ENCODE results near the gene EDN2.

EDN2 gene

DNA sequence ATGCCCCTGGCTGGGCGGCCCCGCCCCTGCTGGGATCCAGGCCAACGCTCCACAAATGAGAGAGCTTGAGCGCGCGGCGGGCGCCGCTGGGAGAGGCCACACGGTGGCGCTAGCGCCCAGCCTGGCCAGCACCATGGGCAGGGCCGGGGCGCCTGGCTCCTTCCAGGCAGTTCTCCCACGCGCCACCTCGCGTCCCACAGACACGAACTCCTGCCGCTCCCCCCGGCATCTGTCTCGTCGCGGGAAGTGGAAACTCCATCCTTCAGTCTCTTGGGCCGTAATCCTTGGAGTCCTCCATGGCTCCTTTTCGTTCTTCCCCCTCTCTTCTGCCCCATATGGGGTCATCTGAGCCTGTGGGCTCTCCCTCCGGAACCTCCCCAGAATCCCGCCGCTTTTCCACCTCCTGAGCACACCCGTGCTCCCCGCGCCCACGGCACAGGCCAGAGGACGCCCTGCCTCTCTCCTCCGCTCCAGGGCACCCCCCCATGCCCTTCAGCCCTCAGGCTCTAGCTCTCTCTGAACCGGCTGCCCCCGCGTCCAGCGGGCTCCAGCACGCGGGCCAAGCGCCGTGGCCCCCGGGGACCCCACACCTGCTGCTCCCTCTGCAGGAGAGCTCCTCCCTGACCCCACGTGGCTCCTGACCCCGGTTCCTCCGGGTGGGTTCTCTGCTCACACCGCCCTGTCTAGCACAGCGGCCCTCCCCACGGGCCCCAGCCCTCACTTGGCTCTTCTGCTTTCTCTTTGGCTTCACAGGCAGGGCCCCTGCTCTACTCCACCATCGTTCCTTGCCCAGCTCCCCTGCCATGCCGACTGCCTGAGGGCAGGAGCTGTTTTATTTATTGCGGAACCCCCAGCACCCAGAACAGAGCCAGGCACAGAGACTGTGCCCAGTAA, 31.9 kb upstream of the EDN2 start:
- DNase-seq = peak; percentile 94

DNA sequence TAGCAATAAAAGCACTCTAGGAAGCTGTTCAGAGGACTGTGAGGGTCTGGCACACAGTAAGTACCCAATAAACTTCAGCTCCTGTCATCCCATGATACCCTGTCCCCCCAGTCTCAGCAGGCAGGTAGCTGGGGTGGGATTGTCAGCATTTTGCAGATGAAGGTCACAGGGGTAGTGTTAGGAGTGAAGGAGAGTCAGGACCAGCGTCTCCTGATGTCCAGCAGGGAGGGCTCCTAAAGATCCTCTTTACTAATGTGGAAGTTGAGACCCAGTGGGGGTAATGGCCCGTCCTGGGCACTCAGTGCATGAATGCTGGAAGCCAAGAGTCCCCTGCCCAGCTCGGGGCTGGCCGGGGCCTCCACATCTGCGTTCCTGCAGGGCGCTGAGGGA, 31.3 kb upstream of the EDN2 start:
- DNase-seq = no peak

DNA sequence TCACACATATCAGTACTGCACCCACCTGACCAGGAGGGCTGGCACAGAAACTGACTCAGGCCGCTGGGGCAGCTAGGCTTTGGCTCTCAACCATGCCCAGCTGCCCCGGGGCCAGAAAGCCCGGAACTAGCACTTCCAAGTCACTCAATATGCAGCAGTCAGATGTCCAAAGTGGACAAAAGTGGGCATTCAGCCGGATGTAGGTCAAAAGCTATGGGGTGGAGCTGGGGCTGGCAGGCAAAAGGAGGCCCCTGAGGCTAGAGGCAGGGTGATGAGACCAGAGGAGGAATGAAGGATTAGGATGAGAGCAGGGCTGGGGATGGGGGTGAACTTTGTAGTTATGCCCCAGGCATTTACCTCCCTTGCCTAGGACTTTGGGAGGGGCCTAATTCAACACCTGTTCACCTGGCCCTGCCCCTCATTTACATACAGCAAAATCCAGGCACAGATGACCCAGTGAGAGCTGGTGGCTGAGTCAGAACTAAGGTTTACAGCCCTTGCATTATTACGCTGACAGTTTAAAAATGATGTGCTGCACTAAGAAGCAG, 30.7 kb upstream of the EDN2 start:
- DNase-seq = no peak

DNA sequence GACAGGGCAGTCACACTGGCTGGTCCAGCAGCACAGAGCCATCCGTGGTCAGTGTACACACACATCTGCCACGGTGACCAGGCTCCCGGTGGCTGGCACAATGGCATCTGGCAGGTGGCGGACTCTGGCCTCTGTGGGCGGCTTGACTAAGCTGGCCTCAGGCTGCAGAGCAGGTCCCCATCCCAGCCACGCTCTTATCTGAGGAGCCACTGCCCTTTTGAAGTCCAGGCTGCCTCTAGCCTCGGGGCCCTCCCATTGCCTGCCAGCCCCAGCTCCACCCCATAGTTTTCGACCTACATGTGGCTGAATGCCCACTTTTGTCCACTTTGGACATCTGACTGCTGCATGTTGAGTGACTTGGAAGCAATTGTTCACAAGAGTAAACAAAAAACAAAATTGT, 29.9 kb upstream of the EDN2 start:
- no peak for DNase-seq

DNA sequence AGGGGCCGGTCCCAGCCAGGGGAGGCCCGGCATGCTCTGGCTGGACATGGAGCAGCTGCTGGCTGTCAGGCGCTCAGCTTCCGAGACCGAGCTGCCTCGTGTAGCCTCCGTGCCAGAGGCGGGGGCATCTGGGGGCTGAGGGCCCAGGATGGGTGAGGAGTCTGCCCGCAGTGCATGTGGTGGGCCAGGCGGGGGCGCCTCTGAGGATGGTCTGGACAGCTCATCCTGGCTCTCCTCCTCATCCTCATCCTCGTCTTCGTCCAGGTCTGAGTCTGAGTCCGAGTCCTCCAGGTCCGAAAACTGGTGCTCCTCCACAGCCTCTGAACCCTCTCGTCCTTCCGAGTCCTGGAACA, 28.9 kb upstream of the EDN2 start:
- no peak for DNase-seq

DNA sequence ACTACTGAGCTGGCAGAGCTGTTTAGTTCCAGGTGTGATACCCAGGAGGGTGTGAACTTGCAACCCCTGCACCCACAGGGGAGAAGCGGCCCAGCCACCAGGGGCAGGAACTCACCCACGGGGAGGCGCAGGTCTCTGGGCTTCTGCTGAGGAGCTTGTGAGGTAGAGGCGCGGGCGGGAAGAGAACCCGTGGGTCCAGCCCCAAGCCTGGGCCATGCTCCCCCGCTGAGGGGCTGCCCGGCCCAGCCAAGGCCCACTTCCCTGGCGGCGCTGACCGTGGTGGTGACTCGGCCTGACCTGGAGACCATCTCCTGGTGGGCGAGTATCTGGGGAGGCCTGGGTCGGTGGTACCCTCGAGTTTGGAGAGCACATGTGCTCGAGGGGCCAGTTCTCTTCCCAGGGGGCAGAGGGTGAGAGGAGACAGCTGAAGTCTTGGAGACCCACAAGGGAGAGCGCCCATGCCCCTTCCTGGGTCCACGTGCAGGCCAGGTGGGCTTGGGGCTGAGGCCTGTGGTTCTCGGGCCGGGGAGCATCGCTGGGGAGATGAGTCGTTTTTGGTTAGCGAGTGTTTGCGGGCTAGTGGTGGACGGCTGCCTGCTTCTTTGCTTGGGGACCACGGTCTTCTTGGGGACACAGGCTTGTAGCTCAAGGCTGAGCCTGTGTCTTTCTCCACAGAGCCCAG, 28.4 kb upstream of the EDN2 start:
- no peak for DNase-seq

DNA sequence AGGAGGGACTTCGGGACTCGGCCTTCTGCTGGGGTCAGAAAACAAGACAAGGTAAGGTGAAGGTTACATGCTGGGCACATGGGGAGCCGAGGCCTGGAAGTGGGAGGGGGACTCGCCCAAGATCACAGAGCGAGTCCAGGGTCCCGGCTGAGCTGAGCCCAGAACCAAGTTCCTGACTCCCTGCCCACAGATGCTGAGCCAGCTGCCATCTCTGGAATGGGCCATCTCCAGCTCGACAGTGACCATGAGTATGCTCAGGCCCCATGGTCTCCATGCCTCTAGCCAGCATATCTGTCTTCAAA, 26.7 kb upstream of the EDN2 start:
- DNase-seq = no peak

DNA sequence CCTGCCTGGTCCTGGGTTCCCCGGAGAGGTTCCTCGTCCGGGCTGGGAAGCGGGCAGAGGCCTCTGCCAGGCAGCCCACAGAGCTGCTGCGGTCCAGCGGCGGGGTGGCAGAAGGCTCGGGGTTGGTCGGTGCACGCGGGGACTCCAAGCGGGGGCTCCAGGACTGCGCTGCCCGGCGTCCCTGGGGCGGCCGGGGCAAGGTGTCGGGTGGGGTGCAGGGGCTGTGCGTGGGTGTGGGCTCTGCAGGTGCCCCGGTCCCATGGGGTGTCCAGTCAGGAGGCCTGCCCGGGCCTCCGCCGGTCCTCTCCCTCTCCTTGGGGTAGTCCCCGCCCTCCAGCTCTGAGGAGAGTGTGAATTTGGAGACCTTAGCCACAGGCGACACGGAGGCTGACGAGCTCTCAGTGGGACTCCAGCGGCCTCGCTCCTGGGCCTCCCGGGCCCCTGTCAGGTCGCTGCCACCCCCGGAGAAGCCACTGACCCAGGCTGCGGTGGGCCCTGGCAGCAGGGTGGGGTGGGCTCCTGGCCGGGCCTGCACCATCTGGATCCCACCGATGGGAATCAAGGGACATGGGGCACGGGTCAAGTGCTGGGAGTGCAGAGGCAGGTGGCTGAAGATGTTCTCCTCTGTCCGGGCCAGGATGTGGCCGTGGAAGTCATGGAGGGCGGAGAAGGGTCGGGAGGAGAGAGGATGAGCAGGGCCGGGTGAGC, 26.2 kb upstream of the EDN2 start:
- DNase-seq = no peak

DNA sequence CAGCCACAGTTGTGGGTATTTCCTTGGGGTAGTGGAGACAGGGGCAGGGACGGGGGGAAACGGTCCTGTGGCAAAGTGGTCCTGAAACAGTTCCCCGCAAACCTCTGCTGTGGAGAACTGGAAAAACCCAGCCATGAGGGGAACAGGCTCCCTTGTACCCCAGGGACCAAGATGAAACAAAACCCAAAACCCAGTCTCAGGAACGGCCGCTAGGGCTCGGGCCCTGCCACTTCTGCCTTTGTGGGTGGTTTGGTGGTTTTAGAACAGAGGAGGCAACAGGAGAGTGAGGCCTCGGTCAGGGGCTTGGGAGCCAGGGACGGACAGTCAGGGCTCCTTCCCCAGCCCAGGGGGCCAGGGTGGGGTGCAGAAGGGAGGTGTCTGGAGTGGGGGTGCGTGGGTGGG, 24.8 kb upstream of the EDN2 start:
- DNase-seq = no peak

DNA sequence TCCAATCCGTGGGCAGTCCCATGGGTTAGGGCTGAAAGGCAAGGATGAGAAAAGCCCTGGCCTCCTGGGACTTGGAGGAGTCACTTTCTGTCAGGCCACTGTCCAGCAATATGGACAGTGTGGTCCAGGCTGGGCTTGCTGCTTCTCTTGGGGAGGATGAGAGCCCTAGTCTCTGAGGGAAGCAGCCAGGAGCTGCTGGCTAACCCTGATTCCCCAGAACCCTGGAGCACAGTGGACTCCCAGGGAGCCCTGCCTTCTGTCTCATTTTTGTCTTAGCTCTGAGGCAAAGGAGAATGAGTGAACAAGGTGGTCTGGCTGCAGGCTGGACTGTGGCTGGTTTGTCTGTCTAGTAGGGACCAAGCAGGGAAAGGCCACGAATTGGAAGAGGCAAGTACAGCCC, 23.8 kb upstream of the EDN2 start:
- DNase-seq = no peak

DNA sequence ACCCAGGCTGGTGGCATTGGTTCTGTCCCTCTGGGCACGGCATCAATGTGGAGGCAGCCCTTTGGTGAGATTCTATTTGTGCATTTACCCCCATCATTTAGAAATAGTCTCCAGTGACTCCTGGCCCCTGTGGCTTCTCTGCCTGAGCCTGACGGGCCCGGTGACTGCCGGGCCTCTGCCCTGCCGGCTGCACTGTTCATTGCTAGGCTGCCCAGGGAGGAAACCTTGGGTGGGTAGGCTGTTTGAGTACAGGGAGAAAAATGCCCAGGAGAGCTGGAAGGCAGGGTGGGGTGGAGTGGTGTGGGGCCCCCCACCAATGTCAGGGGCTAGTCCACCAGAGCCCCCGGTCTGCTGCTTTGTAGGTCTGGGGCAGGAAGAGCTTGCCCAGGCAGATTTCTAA, 23.4 kb upstream of the EDN2 start:
- no peak for DNase-seq

DNA sequence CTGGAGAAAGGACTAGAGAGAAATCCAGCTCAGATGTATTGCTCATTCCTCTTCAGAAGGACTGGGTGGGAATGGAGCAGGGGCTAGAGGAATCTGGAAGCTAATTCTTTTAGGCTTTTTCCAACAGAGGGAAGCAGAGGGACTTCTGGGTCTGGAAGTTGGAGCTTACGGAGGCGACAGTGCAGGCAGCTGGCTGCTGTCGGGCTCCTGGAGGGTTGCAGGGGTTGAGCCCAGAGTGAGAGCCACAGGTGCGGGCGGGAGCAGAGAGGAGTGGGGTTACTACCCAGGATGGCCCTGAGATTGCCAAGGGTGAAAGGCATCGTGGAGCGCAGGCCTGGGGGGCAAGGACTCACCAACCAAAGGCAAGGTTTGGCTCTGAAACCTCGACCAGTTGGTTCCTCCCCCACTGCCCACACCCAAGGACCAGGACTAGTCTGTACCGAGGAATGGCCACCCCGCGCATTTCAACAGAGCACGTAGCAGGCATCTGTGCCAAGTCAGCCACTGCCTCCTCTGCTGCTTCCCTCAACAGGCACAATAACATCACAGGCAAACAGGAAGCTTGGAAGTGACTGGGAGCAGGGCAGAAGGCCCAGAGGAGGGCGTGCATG, 22.7 kb upstream of the EDN2 start:
- no peak for DNase-seq

DNA sequence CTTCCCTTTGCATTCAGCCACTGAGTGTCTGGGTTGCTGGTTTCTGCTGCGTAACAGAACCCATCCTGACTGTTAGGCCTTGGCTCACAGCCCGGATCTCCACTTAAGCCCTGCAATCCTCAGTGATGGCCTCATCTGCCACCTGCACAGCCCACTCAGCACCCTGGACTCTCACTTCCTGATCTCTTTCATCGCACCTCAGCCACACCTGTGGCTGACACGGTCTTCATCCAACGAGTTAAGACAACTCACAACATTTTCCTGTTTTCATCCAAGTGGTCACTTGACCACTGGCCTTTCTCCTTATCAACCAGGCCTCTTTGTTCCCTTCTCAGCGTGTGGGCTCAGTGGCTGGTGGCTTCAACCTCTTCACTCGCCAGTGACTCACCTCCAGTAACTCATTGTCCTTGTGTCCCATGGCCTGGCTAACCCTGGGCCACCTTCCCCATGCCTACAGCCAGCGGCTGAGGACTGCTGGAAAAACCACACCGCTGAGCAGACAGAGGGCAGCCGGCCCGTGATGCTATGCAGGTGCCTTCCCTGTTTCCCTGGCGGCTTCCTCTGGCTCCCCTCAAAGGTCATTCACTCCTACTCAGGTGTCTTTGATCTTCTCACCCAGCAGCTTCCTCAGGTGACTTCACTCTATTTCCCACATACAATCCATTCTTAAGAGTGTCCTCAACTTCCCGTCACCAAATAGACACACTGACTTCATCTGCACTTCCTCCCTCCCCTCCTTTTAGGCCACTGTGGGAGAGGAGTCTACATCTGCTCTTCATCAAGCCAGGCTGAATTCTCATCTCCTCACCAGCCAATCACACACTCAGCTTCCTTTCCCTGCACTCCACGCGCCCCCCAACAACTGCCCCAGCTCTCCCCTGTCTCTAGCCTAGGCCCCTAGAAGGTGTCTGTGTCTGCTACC, 19.9 kb upstream of the EDN2 start:
- peak; percentile 96 for DNase-seq

DNA sequence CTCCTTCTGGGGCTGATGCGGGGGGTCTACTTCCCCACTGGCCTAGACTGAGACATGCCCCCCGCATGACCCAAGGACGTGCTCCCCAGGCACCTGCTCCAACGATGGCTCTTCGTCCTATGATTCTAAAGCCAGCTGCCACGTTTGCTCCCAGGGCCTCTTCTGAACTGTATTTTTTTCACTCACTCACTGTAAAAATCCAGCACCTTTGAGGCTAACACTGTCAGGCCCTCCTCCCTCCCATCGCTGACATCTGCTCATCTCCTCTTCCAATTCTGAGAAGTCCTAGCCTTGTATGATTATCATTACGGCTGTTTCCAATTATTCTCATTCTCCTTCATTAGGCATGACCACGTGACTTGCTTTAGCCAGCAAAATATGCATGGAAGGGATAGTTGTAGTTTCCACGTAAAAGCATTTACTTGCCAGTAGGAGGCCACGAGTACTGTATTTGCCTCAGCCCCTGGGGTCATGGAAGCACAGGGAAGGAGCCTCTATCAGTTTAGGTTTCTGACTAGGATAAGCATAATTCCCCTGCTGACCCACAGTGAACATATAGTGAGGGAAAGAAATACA, 19.1 kb upstream of the EDN2 start:
- DNase-seq = no peak

DNA sequence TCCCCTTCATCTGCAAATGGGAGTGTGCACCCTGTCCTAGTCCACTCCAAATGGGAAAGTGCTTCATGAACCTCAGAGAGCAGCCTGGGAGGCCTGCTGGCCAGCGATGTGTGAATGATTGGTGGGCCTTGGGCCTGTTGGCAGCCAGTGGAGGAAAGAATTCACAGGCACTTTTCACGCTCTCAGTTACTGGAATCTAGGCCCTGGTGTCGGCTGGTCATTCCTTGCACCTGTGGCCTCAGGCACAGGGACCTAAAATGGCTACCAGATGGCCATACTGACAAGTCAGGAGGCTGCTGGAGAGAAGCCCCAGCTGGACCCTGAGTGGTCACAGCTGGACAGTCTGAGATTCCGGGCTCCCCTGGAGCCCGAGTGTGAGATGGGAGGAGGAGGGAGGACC, 18.4 kb upstream of the EDN2 start:
- no peak for DNase-seq

DNA sequence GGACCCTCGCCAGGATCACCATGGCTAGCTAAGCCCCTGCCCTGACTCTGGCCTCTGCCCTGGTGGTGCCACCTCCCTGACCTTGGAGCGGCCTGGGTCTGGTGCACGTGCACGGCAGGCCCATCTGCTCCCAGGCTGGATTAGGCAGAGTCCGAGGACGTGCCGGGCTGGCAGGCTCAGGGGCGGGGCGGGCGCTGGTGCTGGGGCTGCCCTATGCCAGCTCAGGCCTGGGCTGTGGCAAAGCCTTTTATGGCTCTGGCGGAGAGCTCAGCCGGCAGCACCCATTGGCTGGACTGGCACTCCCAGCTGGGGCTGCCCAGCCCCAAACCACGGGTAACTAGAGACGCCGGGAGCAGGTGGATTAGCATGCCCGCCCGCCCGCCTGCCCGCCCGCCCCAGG, 17.1 kb upstream of the EDN2 start:
- DNase-seq = peak; percentile 36

DNA sequence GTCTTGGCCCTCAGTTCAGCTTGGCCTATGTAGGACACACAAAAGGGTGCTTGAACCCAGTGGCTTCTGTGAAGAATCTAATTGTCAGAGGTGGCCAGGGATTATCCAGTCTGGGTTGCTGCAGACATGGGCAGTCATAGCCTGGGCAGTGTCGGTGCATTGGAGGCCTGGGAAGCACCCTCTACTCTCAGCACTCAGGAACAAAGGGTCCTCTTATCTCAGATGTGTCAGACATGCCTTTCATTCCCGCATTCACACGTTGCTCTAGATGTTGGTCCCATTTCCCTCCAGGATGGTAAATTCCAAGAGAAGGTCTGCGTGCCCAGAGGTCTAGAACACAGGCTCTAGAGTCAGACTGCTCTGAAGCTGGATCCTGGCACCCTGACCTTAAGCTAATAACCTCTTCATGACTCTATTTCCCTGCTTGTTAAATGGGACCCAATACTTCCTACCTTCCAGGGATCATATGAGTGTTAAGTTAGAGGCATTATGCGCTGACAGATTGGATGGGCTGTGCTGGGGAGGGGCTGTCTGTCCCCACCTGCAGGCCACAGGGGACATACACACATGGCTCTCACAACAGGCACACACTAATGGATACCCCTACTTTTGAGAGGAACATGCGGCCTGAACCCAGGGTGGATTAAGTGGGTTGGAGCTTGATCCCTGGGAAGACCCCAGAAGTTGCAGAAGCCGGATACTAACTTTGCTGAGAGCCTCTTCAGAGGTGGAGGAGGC, 16.5 kb upstream of the EDN2 start:
- DNase-seq = no peak

DNA sequence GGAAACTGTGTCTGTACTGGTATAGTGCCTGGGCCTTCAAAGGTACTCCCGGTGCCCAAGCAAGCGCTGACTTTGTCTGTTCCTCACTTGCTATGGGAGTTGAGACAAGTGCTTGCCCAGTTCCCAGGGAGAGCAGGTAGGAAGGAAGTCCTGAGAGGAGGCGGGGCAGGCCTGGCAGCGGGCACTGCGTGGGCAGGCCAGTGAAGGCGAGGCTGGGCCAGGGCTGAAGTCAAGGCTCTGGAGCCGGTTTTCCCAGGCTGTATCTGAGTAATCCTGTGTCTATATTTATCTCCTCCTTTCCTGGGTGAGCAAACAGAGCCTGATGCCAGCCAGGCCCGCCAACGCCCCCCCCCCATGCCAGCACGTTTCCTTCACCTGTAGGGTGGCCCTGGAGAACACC, 15.9 kb upstream of the EDN2 start:
- peak; percentile 48 for DNase-seq

DNA sequence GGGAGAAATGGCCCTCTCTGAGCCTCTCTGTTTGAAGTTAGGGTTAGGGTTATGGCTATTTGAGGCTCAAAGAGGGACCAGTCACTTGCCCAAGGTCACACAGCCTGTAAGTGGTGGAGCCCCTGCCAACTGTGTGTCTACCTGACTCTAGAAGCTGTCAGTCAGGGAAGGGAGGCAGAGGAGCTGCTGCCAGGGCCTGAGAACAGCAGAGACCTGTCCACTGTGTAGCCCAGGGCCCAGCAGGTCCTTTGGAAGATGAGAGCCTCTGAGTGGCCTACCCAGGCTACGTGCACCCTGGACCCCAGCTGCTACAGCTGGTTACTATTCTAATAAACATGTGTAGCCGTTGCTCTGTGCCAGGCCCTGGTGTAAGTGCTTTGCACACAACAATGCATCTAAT, 15.1 kb upstream of the EDN2 start:
- no peak for DNase-seq

DNA sequence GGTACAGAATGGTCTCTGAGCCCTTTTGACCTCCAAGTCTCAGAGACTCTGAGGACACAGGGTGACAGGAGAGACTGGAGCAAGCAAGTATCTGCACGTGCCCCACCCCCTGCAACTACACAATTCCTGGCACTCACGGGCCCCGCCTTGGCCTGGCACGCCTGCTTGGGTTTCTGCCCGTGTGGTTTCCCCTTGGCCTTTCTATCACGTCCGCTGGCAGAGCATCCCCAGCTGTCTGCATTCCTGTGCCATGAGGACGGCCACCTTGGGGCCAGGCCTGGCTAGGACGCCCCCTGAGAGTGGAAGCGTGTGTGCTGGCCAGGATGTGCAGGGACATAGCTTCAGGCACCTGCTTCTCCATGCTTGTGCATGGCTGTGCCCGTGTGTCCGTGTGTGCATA, 14.3 kb upstream of the EDN2 start:
- no peak for DNase-seq

DNA sequence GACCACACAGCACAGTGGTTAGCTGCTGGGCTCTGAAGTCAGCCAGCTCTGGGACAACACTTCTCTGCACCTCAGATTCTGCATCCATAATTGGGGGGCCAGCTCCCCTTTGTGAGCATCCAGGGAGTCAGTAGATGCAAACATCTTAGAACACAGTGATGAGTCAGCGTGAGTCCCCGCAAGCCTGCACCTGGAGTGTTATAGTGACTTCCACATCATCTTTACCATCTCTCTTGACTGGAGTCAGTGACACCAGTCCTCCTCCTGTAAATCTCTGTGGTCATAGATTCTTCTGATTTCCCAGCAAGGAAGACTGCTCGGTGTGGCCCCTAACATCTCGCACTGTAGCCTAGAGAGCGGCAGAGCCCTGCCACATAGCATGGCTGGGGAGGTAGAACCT, 13.9 kb upstream of the EDN2 start:
- DNase-seq = no peak

Data from DMS153 (cell line).